GM12878 (cell line): ENCODE measurements around the gene RAB3B. TPM values are rescaled to one million over a fixed set of nuclear protein-coding genes. Genes with fewer than 3 reads are reported as not detected.

Source experiments
- ATAC-seq: fragments of 200-7000 bp; cut with Tn5 transposase; 3 replicates; pipeline ENCODE4 v1.9.1; 2020; ENCODE audit warnings: mild to moderate bottlenecking, moderate library complexity
- BruUV-seq: library from RNA; stranded (reverse); fragments of 400-500 nt; replicated peaks from 2 replicates; lab custom pipeline; 2021; lab: Mats Ljungman, UMichigan
- CTCF ChIA-PET: fragments of 300-600 bp; sonication (Branson Sonifier 250); formaldehyde crosslinking; extraction: SDS; loops from one replicate; lab custom pipeline; 2021; ENCODE audit warnings: inconsistent platforms; lab: Yijun Ruan, JAX
- POLR2A ChIA-PET: fragments of 350-600 bp; formaldehyde crosslinking; extraction: SDS; loops from one replicate; lab custom pipeline; 2021; ENCODE audit warnings: inconsistent platforms; lab: Charles Lee
- RAD21 ChIA-PET: fragments of 300-600 bp; sonication (Branson Sonifier 250); formaldehyde crosslinking; loops from one replicate; lab custom pipeline; 2023; ENCODE audit warnings: antibody characterized with exemption; ENCODE audit not compliant: unreplicated experiment; lab: Charles Lee
- SMC1A ChIA-PET: fragments of 300-600 bp; sonication (Branson Sonifier 250); formaldehyde crosslinking; loops from one replicate; lab custom pipeline; 2023; ENCODE audit not compliant: unreplicated experiment, uncharacterized antibody; lab: Charles Lee
- DNase-seq: peaks from one replicate; pipeline ENCODE4 v3.0.0-alpha.2; 2011; ENCODE audit warnings: low read depth, low spot score
- FAIRE-seq: peaks from 3 replicates; lab custom pipeline; 2011; peaks lifted over from hg19 to GRCh38; lab: Jason Lieb, UNC
- H2AFZ ChIP-seq: 2 replicates; pipeline ENCODE4 v1.6.0; 2011; ENCODE audit warnings: low read depth, low read length, control low read depth; ENCODE audit not compliant: control insufficient read depth
- H3K27ac ChIP-seq: 2 replicates; pipeline ENCODE4 v1.5.1; 2011; ENCODE audit warnings: control low read depth; ENCODE audit not compliant: control insufficient read depth, insufficient read depth
- H3K27me3 ChIP-seq, 2 experiments: replicated peaks in 1 of 2; 2 replicates each; pipeline versions ENCODE4 v1.6.0 to v1.6.1; 2011; ENCODE audit warnings: low read length in 1 of 2; ENCODE audit not compliant: control insufficient read depth in 2 of 2, insufficient read depth in 2 of 2
- H3K36me3 ChIP-seq, 2 experiments: 2 replicates each; pipeline ENCODE4 v1.5.1; 2011; ENCODE audit warnings: low read length in 1 of 2; ENCODE audit not compliant: control insufficient read depth in 2 of 2, insufficient read depth in 2 of 2
- H3K4me1 ChIP-seq: 2 replicates; pipeline ENCODE4 v1.6.1; 2011; ENCODE audit warnings: mild to moderate bottlenecking, low read length, moderate library complexity, mixed read lengths; ENCODE audit not compliant: control insufficient read depth, insufficient read depth
- H3K4me2 ChIP-seq: 2 replicates; pipeline ENCODE4 v1.6.0; 2011; ENCODE audit warnings: control low read depth; ENCODE audit not compliant: control insufficient read depth, insufficient read depth
- H3K4me3 ChIP-seq: fragments of 200-600 bp; sonication (generic); 2 replicates; pipeline ENCODE4 v1.5.1; 2016
- H3K79me2 ChIP-seq: 2 replicates; pipeline ENCODE4 v1.6.0; 2011; ENCODE audit warnings: low read length; ENCODE audit not compliant: control insufficient read depth, insufficient read depth
- H3K9ac ChIP-seq: 2 replicates; pipeline ENCODE4 v1.8.0; 2011; ENCODE audit warnings: low read length, control low read depth, mixed read lengths; ENCODE audit not compliant: control insufficient read depth, insufficient read depth
- H3K9me3 ChIP-seq: replicated peaks from 3 replicates; pipeline ENCODE4 v1.5.1; 2011; ENCODE audit warnings: mild to moderate bottlenecking, low read length; ENCODE audit not compliant: control insufficient read depth, insufficient read depth
- H4K20me1 ChIP-seq: 2 replicates; pipeline ENCODE4 v1.6.0; 2011; ENCODE audit not compliant: control insufficient read depth, insufficient read depth
- ASH2L ChIP-seq: fragments of 300-600, 200-600 bp; sonication (generic); IDR thresholded peaks from 2 replicates; pipeline ENCODE4 v1.6.1; 2017; ENCODE audit warnings: low read depth, mild to moderate bottlenecking, borderline replicate concordance
- MLLT1 ChIP-seq: fragments of 450-650 bp; IDR thresholded peaks from 2 replicates; pipeline ENCODE4 v1.6.1; 2016; ENCODE audit warnings: mild to moderate bottlenecking
- MTA3 ChIP-seq: IDR thresholded peaks from 2 replicates; pipeline ENCODE4 v1.6.1; 2012; ENCODE audit warnings: low read length, inconsistent platforms, borderline replicate concordance
- SMAD1 ChIP-seq: fragments of 450-650 bp; IDR thresholded peaks from 2 replicates; pipeline ENCODE4 v1.6.1; 2018; ENCODE audit warnings: mild to moderate bottlenecking, low read depth; ENCODE audit not compliant: partially characterized antibody
- YY1 ChIP-seq: IDR thresholded peaks from 2 replicates; pipeline ENCODE4 v1.6.1; 2011; ENCODE audit warnings: low read depth, mild to moderate bottlenecking, low read length
- ZBED1 ChIP-seq: IDR thresholded peaks from 2 replicates; pipeline ENCODE4 v1.6.1; 2016; ENCODE audit warnings: borderline replicate concordance
- ZNF207 ChIP-seq: fragments of 450-650 bp; IDR thresholded peaks from 2 replicates; pipeline ENCODE4 v1.6.1; 2014; ENCODE audit warnings: antibody characterized with exemption, mild to moderate bottlenecking, borderline replicate concordance
- WGBS: methylation state at CpG from one replicate; pipeline ENCODE4 v1.1.6; 2016; ENCODE audit warnings: low lambda C conversion rate; ENCODE audit not compliant: insufficient replicate concordance, insufficient coverage; ENCODE audit errors: missing lambda C conversion rate; 5-methylcytosine and 5-hydroxymethylcytosine counted together
- in situ Hi-C: fragments of 300-500 bp; cut with MboI; formaldehyde crosslinking; loops from 9 replicates; pipeline ENCODE4 v1.14.3; 2018; ENCODE audit warnings: mixed read lengths
- intact Hi-C: fragments of 100-400 bp; cut with micrococcal nuclease; formaldehyde crosslinking; loops from one replicate; pipeline ENCODE4 v1.14.2; 2022; ENCODE audit not compliant: unreplicated experiment
- polyA plus RNA-seq, 11 experiments: library from polyadenylated mRNA; depleted of rRNA in 4 of 11; unstranded in 6 of 11; stranded (reverse) in 5 of 11; fragments of >200 nt; fragmentation: Nextera tagmentation in 4 of 11; fragmentation: Illumina TruSeq in 1 of 11; extraction: Ambion mirVana in 4 of 11; extraction: Trizol in 1 of 11; gene quantifications; 1 replicate in 1 of 11; 2 replicates in 10 of 11; pipeline versions ENCODE4 v1.2.1 to v1.2.3, GENCODE V29; 2011 to 2016; ENCODE audit warnings: inconsistent platforms in 2 of 11, missing spikeins in 2 of 11, low read depth in 1 of 11
- total RNA-seq, 4 experiments: library from RNA; depleted of rRNA in 3 of 4; stranded (reverse); fragments of >200 nt in 3 of 4; fragmentation: Illumina TruSeq in 1 of 4; extraction: Trizol in 1 of 4; gene quantifications; 2 replicates each; pipeline versions ENCODE4 v1.2.1 to v1.2.3, GENCODE V29; 2013 to 2021
- TF ChIP-seq, protein P1 (sequence below): fragments of 450-650 bp; IDR thresholded peaks from 2 replicates; pipeline ENCODE4 v1.6.1; 2017; ENCODE audit warnings: mild to moderate bottlenecking

RAB3B gene
- total and polyA plus RNA-seq, 10 of the 15 experiments (the other 5 are each of a cell fraction or from before 2014, with no cell fraction given) = 0.05 to 0.32 (median 0.24) TPM

DNA sequence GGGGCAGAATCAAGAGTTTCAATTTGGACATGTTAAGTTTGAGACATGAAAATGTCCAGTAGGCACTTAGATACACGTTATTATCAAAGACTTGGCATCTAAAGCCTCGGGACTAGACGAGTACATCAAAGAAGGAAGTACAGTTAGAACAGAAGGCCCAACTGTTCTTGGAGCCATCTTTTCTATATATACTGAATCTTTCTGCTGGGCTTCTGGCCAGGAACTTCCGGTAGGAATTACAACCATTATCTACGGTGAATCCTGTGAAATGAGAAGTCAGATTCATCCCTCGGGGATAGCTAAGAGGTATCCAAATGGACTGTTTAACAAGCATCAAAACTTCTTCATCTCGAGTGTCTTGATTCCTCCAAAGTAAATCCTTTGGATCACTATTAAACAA is 77.6 kb downstream of the RAB3B start:
- TF ChIP-seq, protein P1, sequence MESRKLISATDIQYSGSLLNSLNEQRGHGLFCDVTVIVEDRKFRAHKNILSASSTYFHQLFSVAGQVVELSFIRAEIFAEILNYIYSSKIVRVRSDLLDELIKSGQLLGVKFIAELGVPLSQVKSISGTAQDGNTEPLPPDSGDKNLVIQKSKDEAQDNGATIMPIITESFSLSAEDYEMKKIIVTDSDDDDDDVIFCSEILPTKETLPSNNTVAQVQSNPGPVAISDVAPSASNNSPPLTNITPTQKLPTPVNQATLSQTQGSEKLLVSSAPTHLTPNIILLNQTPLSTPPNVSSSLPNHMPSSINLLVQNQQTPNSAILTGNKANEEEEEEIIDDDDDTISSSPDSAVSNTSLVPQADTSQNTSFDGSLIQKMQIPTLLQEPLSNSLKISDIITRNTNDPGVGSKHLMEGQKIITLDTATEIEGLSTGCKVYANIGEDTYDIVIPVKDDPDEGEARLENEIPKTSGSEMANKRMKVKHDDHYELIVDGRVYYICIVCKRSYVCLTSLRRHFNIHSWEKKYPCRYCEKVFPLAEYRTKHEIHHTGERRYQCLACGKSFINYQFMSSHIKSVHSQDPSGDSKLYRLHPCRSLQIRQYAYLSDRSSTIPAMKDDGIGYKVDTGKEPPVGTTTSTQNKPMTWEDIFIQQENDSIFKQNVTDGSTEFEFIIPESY = no peak
- TF ChIP-seq SMAD1 = no peak
- TF ChIP-seq ASH2L = no peak
- TF ChIP-seq ZNF207 = no peak
- TF ChIP-seq YY1 = no peak
- no peak for TF ChIP-seq MTA3
- TF ChIP-seq MLLT1 = no peak
- no peak for TF ChIP-seq ZBED1
- POLR2A ChIA-PET = no interaction called here
- RAD21 ChIA-PET = no interaction called here
- no peak overlapping the region for H2AFZ ChIP-seq
- H3K27me3 ChIP-seq = peaks cover 0 to 2% of the 10 kb centered on the region in 2 experiments; a peak in 1 of 4 replicates
- no TSS peak for BruUV-seq
- no peaks in the 10 kb centered on the region for H4K20me1 ChIP-seq
- H3K79me2 ChIP-seq = no peaks in the 10 kb centered on the region
- ATAC-seq (no peak), DNase-seq (no peak), FAIRE-seq (no peak)
- no peak overlapping the region for H3K27ac ChIP-seq
- no peaks in the 10 kb centered on the region for H3K36me3 ChIP-seq
- H3K4me2 ChIP-seq = no peak overlapping the region
- intact Hi-C loops (no loop called here), in situ Hi-C loops (no loop called here)
- H3K9ac ChIP-seq = no peak overlapping the region
- H3K9me3 ChIP-seq = no peaks in the 10 kb centered on the region
- H3K4me1 ChIP-seq = no peaks in the 10 kb centered on the region
- WGBS = 76% methylated on average over 7 of the region's 7 CpGs
- CTCF ChIA-PET = no interaction called here
- SMC1A ChIA-PET = interaction anchor here (0.7 to 3.8 kb wide), 3 partner anchors 16 to 72 kb away, joined by 3 to 14 read pairs (median 4); no protein-coding TSS in a partner anchor
- H3K4me3 ChIP-seq = no peak overlapping the region
